Endothelial cell of umbilical vein (primary cell): ENCODE results near the gene GJB3.

ENCODE experiments used
- EZH2 ChIP-seq: IDR thresholded peaks from 2 replicates; pipeline ENCODE4 v1.6.1; 2012; ENCODE audit warnings: borderline replicate concordance, low read depth, mild to moderate bottlenecking, moderate library complexity, low read length, inconsistent platforms; ENCODE audit not compliant: severe bottlenecking
- FOS ChIP-seq: IDR thresholded peaks from 2 replicates; pipeline ENCODE4 v1.6.1; 2011; ENCODE audit warnings: mild to moderate bottlenecking, low read length, moderate library complexity, borderline replicate concordance; ENCODE audit not compliant: insufficient read depth
- GATA2 ChIP-seq: IDR thresholded peaks from 2 replicates; pipeline ENCODE4 v1.7.0; 2011; ENCODE audit warnings: low read depth, mild to moderate bottlenecking, moderate library complexity, mixed read lengths, low read length; ENCODE audit not compliant: insufficient read length, insufficient read depth
- JUN ChIP-seq: IDR thresholded peaks from 2 replicates; pipeline ENCODE4 v1.6.1; 2011; ENCODE audit warnings: borderline replicate concordance, low read depth; ENCODE audit not compliant: insufficient read length, insufficient read depth
- MAX ChIP-seq: IDR thresholded peaks from 2 replicates; pipeline ENCODE4 v1.6.1; 2011; ENCODE audit not compliant: insufficient read depth, insufficient read length
- POLR2A ChIP-seq: IDR thresholded peaks from 2 replicates; pipeline ENCODE4 v1.6.1; 2012; ENCODE audit warnings: low read depth, mild to moderate bottlenecking, control low read depth, low read length
- POLR2AphosphoS5 ChIP-seq: IDR thresholded peaks from 2 replicates; pipeline ENCODE4 v1.6.1; 2012; ENCODE audit warnings: low read depth, mild to moderate bottlenecking, control low read depth, low read length, moderate library complexity; ENCODE audit not compliant: insufficient read depth
- TF ChIP-seq, protein P1 (sequence below), 2 donors: IDR thresholded peaks; 1 replicate in 1 of 2; 2 replicates in 1 of 2; pipeline ENCODE4 v1.5.1; 2011; ENCODE audit warnings: low read length in 2 of 2, mild to moderate bottlenecking in 2 of 2, moderate library complexity in 2 of 2, control low read depth in 1 of 2, inconsistent platforms in 1 of 2, low read depth in 1 of 2; ENCODE audit not compliant: insufficient read depth in 1 of 2; ENCODE audit errors: extremely low read depth in 1 of 2

- TF ChIP-seq FOS: no peak
- TF ChIP-seq, protein P1, sequence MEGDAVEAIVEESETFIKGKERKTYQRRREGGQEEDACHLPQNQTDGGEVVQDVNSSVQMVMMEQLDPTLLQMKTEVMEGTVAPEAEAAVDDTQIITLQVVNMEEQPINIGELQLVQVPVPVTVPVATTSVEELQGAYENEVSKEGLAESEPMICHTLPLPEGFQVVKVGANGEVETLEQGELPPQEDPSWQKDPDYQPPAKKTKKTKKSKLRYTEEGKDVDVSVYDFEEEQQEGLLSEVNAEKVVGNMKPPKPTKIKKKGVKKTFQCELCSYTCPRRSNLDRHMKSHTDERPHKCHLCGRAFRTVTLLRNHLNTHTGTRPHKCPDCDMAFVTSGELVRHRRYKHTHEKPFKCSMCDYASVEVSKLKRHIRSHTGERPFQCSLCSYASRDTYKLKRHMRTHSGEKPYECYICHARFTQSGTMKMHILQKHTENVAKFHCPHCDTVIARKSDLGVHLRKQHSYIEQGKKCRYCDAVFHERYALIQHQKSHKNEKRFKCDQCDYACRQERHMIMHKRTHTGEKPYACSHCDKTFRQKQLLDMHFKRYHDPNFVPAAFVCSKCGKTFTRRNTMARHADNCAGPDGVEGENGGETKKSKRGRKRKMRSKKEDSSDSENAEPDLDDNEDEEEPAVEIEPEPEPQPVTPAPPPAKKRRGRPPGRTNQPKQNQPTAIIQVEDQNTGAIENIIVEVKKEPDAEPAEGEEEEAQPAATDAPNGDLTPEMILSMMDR (IDR thresholded peaks at IDR 0.05; ENCODE audit: extremely low read depth in 1 of 2, insufficient read depth in 1 of 2, low read depth in 1 of 2, low read length in 2 of 2): no peak
- no peak for TF ChIP-seq EZH2
- TF ChIP-seq POLR2A: no peak
- TF ChIP-seq JUN: no peak
- no peak for TF ChIP-seq MAX
- no peak for TF ChIP-seq POLR2AphosphoS5
- TF ChIP-seq GATA2: no peak
Measured at GRCh38 chr1:34785875-34786470, 5.0 kb downstream of the GJB3 start.
